HG02981 (cell line): ENCODE data around the gene SLC25A17.
"Not testable (repeated sequence)": the region's sequence is repeated elsewhere in the genome, so short reads cannot be mapped to it uniquely, and the experiment has no call there.

ENCODE experiments used
- ATAC-seq: cut with Tn5 transposase; IDR thresholded peaks from one replicate; pipeline ENCODE4 v1.9.1; 2021; ENCODE audit warnings: mild to moderate bottlenecking, moderate library complexity; ENCODE audit not compliant: unreplicated experiment

Gene SLC25A17

DNA sequence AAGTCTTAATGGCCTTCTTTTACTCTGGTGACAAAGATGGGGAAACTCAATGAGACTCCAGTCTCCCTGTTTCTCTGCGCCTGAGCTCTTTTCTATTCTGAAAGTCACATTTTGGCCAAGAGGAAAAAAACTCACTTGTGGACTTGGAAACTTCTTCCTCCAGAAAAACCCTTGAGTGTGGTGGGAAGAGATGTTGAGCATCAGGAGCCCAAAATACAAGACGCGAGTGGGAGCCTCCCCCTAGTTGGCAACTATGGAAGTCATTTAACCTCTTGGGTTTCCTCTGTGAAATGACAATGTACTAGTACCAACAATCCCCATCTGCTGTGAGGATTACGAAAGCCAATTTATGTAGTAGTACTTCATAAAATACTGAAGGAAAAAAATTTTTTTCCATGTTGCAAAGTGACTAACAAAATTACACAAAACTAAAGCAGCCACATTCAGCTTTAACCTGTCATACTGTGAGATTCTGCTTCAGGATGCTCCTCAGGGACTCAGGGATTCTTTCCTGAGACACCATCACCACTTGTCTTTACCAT, 524 bp upstream of the SLC25A17 start:
- no peak for ATAC-seq

DNA sequence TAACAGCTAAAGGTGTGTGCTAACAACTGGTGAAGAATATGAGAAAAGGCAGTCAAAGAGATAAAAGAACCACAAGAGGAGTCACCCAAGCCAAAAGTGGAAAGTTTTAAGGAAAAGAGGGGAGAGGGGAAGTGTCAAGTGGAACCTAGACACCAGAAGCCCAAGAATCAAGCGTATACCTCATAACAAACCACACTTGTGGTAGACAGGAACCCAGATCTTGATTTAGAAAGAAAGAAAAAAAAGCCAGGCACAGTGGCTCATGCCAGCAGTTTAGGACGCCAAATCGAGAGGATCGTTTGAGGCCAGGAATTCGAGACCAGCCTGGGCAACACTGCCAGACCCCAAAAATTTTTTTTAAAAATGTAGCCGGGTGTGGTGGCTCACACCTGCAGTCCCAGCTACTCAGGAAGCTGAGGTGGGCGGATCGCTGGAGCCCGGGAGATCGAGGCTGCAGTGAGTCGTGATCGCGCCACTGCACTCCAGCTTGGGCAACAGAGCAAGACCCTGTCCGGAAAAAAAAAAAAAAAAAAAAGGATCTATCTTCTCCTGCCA, 877 bp downstream of the SLC25A17 start:
- ATAC-seq = no peak

DNA sequence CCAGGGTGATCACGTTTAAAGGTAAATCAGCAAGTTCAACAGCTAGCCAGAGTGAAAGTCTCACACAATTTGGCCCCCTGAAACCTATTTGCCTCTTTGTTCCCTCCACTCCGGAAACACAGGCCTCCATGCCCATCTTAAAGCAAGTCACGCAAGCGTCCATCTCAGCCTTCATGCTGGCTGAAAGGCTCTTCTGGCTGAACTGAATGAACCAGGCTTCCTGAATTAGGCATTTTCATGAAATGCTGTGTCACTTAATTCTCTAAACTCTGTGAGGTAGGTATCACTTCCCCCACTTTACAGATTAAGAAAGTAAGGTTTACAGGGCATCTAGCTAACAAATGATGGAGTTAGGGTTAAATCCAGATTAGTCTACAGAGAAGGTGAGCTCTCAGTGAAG, 1.4 kb downstream of the SLC25A17 start:
- no peak for ATAC-seq

DNA sequence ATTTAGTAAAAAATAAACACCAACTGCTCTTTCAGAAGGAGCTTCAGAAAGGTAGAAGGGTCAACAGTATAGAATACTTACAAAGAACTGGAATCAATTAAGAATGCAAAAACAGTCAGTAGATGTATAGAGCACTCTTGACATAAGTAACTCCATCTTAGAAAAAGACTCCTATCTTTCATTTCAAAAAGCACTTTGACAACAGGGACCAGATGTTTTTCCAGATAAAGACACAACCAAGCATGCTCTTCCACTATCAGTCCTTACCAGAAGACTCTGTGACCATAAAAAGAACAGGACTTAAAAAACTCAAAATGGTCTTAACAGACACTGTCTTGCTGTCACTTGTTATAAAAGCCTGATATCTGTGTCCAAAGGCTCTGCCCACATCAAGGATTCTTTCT, 5.2 kb downstream of the SLC25A17 start:
- no peak for ATAC-seq

GRCh38 chr22:40808018-40808841, 10.9 kb downstream of the SLC25A17 start:
- ATAC-seq = no peak

DNA sequence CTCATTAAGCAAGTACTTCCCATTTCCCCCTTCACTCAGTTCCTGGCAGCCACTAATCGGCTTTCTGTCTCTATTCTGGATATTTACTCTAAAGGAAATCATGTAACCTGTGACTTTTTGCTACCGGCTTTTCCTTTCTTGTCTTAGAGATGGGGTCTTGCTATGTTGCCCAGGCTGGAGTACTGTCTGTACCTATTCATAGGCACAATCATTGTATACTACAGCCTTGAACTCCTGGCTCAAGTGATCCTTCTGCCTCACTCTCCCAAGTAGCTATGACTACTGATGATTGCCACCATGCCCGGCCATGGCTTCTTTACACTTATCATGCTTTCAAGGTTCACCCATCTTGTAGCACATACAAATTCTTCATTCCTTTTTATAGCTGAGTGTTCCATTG, 12.4 kb downstream of the SLC25A17 start:
- no peak for ATAC-seq

DNA sequence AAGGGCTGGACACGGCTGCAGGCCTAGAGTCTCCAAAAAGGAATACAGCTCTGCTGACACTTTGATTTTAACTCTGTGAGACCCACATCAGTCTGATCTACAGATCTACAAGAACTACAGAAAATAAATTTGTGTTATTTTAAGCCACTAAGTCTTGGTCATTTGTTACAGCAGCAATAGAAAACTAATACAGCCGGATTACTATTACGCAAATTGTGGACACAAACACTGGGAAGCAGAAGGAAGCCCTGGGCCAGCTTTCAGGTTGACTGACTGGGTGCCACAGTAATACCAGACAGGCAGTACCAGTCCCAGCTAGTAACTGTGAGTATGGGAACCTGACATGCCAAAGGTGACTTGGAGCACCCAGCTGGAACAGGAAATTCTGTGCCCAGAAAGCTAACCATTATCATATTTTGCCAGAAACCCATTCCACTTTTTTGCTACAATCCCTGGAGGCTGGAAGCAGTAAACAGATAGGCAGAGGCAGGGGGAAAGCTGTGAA, 13.4 kb downstream of the SLC25A17 start:
- no peak for ATAC-seq

DNA sequence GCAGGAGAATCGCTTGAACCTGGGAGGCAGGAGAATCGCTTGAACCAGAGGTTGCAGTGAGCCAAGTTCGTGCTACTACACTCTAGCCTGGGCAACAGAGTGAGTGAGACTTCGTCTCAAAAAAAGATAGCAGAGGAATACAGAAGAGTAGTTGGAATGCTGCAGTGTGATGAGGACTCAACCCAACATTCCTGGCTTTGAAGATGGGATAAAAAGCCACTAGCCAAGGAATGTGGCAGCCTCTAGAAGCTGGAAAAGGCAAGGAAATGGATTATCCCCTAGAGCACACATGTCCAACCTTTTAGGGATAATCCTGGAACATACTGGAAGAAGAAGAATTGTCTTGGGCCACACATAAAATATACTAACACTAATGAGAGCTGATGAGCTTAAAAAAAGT, 13.9 kb downstream of the SLC25A17 start:
- ATAC-seq = no peak

- no peak for ATAC-seq
Measured at GRCh38 chr22:40803321-40803720, 15.8 kb downstream of the SLC25A17 start.

GRCh38 chr22:40799008-40799407, 20.1 kb downstream of the SLC25A17 start:
- ATAC-seq = no peak

GRCh38 chr22:40797427-40797826, 21.7 kb downstream of the SLC25A17 start:
- no peak for ATAC-seq

- ATAC-seq = no peak
Measured at GRCh38 chr22:40792451-40792850, 26.7 kb downstream of the SLC25A17 start.

DNA sequence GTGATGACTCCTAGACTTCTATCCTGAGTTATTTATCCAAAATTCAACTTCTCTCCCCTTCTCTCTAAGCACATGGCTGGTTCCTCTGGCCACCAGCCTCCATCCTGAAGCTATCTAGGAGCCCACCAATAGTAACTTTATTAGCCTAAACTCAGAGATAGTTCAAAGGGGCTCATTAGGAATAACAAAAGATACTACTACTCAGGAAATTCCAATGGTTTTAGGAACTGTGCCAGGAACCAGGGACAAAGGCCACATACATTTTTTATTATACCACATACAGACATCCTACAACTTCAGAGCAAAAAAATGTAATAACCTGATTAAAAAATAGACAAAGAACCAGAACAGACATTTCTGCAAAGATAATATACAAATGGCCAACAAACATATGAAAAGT, 27.9 kb downstream of the SLC25A17 start:
- ATAC-seq = no peak

DNA sequence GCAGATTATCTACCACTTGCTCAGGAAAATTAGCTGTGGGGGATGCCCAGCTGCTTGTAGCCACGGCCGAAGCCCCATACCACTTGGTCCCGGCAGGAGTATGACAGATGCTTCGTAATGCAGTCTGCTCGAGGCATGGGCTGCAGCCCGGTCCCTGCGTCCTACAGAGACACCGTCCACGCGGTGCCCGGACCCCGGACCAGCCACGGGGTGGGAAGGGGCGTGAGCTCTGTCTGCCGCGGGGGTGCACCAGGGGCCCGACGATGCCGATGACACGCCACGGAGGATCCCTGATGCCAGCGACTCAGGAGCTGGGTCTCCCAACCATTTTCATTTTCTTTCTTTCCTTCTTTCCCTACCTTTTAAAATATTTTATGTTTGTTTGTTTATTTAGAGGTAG, 30.0 kb downstream of the SLC25A17 start:
- ATAC-seq = no peak

DNA sequence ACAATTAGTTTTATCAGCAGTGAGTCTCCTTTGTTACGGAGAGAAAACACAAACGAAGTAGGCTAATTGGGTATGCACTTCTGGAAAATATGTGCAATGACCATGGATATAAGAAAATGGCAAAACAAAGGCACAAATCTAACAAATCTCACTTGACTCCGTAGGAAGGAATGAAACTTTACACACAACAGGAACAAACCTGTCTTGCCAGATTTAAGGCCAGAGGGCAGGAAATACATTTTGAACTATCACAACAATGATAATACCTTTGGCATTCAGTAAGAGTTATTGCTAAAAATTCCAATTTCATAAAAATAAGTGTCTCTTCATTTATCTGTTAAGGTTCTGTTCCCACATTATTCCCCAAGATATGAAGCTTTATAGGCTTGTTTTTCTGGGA, 36.6 kb downstream of the SLC25A17 start:
- no peak for ATAC-seq

- ATAC-seq = not testable (repeated sequence)
Measured at GRCh38 chr22:40781749-40782148, 37.4 kb downstream of the SLC25A17 start.

DNA sequence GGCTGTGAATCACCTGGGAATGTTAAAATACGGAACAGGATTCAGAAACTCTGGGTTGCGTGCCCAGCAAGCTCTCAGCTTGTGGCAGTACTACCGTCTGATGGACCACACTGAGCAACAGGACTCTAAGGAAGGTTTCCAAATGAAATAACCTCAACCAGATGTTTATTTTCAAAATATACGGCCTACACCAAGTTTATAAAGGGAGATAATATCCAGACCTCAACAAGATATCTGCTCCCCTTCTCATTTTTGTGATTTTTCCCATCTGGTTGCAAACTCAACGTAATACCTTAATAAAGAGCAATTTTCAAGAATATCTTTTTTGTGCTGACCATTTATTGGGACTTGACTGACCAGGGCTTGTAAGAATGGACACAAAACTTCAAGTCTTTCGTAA, 49.4 kb downstream of the SLC25A17 start:
- ATAC-seq = no peak

DNA sequence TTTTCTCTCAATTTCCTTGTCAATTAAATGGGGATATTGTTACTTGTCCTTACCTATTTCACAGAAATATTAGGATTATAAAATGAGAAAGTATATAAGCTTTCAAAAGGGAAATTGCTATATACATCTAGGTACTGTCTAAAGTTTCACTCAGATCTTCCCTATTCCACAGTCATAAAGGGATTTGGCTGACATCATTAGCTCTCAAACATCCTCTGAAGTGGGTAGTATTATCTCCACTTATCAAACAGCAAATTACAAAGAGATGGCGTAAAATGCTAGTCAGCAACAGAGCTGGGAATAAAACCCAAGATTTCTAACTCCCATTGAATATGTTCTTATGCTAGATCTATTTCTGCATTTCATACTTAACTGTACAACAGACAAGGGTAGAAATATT, 50.9 kb downstream of the SLC25A17 start:
- ATAC-seq = no peak

DNA sequence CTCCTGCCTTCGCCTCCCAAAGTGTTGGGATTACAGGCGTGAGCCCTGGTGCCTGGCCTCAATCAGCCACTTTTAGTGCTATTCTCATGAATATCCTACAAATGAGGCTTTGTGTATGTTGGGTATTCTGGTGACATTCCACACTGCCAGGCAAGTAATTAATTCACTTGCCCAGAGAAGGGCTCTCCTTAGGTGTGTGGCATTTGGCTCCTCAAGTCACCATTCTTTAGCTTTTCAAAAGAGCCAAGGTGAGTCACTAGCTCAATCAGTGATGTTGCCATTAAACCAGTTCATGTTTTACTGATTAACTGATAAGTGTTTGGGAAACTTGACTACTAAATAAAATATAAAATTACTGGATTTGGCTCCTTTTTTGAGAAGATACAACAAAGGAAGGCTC, 52.2 kb downstream of the SLC25A17 start:
- no peak for ATAC-seq

- ATAC-seq = no peak
Measured at GRCh38 chr22:40764763-40765441, 54.2 kb downstream of the SLC25A17 start.

GRCh38 chr22:40759294-40759840, 59.8 kb downstream of the SLC25A17 start:
- no peak for ATAC-seq
